HG02884 (cell line): ENCODE measurements around the gene ETV5.

Experiments
- ATAC-seq: cut with Tn5 transposase; IDR thresholded peaks from one replicate; pipeline ENCODE4 v1.9.1; 2021; ENCODE audit warnings: mild to moderate bottlenecking, moderate library complexity; ENCODE audit not compliant: unreplicated experiment

The ETV5 gene

DNA sequence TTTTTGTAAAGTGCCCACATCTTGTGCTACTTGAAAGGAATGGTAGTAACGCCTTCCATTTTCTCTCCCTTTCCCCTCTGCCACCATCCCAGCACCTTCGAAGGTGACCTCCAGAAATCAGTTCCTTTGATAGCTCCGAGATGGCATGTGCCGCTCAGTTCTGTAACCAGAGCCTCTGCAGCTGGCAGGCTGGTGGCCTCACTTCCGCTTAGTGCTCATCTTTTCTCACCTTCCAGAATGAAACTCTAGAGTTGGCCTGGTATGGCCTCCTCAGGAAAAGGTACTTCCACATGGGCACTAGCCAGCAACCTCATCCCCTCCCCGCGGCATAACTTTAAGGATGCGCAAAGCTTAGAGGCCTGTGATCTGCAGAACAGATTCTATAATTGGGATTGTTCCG, 38.8 kb downstream of the ETV5 start:
- ATAC-seq = no peak

DNA sequence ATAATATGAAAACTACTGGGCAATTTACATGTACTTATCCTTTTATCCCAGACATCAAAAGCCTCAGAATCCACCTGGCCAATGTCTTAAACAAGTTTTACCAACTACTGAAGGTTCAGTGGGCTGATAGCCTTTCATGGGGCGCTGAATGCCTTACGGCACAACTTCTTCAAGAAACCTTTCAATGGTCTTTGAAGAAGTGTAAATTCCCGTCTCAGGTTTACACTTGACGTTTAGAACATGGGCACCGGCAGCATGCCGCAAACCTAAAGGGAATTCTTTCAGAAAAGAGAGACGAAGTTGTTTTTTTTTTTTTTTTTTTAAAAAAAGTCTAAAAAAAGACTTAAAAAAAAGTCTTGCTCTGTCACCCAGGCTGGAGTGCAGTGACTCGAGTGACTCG, 39.7 kb downstream of the ETV5 start:
- ATAC-seq = no peak

DNA sequence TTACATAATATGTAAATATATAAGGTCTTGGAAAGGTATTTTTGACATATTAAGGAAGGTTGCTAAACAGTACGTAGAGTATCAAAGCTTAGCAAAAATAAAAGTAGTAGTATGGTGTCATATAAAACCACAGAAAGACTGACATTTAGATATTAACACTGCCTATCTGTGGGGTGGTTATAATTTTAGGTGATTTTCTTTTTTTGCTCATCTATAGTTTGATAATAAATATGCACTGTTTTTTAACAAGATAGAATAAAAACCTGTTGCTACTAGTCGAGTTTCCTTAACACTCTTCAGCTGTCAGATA, 40.7 kb downstream of the ETV5 start:
- ATAC-seq = no peak

DNA sequence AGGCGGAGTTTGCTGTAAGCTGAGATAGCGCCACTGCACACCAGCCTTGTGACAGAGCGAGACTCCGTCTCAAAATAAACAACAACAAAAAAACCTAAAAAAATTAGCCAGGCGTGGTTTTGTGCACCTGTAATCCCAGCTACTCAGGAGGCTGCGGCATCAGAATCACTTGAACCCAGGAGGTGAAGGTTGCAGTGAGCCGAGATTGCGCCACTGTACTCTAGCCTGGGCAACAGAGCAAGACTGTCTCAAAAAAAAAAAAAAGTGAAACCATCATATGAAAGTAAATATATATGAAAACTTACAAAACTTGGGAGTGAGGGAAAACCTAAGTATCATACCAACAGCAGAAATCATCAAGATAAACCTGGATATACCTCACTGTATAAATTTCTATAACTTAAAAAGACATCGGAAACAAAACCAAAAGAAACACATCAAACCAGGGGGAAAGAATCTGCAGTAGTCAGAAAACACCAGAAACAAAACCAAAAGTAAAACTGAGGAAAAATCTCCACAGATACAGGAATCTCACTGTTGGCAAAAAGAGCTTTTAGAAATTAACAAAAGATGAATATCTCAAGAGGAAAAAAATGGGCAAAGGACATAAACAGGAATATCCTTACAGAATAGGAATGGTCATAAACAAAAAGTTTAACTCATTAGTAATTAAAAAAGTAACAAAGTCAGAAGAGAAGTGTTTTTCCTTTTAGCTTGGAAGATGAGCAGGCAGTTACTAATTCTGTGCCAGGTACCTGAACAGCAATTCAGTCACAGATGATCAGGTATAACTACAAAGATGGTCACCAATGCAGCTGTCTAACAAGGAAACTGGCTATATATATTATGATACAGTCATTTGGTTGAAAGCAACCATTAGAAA, 41.3 kb downstream of the ETV5 start:
- ATAC-seq = no peak

- peak; percentile 75 for ATAC-seq
Measured at GRCh38 chr3:186060222-186060621, 48.7 kb downstream of the ETV5 start.

GRCh38 chr3:186059192-186059591, 49.7 kb downstream of the ETV5 start:
- ATAC-seq = no peak

- ATAC-seq = no peak
Measured at GRCh38 chr3:186058225-186058624, 50.7 kb downstream of the ETV5 start.

DNA sequence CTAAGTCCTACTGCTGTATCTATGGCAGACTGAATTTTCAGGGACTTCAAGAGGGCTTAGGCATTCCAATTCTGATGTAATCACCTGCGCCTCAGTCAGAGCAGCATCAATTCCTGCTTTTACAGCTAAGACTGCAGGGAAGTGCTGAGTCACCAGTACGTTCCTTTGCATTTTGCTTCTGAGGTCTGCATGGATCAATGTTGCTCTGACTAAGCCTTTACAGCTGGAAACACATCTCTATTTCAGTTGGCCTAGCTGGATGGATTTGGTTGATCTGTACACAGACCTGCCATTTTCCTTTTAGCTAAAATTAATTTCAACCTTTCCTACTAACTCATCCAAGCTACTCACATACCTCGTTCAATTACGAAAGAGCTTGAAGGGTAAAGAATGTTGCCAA, 51.3 kb downstream of the ETV5 start:
- no peak for ATAC-seq

GRCh38 chr3:186054792-186055352, 54.0 kb downstream of the ETV5 start:
- ATAC-seq = no peak

GRCh38 chr3:186053954-186054791, 54.7 kb downstream of the ETV5 start:
- no peak for ATAC-seq

GRCh38 chr3:186052096-186052840, 56.6 kb downstream of the ETV5 start:
- no peak for ATAC-seq

DNA sequence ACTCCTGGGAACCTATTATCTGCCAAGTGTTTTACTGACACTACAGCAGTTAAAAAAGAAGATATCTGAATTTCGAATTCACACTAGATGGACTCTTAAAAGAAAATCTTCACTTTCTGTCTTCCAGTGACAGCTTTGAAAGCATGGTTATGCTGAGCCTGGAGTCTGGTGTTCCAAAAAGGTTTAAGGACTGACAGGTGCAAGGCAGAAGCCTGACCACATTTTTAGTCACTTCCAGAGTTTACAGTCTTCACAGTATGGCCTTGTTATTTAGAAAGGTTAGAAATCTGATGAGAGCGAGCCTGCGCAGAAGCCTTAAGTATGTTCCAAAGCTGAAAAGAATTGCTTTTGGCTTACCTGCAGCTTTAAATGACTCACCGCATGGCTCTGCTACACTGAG, 59.9 kb downstream of the ETV5 start:
- ATAC-seq = no peak

DNA sequence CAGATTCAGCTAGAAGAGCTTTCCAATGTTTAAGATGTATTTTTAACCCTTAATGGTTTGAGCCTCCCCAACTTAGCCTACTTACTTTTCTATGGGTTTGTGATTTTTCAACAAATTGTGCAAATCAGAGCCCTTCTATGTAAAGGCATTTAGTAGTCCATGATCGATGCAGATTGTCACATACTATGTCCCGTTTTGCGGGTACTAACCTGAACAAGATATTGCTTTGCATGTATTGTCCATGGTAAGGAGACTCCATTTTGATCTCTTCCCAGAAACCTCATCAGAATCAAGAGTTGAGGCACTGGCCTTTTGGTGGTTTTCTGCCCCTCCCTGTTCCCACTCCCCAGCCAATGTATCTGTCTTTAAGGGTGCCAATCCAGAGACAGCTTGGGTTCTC, 60.8 kb downstream of the ETV5 start:
- ATAC-seq = no peak

GRCh38 chr3:186046838-186047237, 62.1 kb downstream of the ETV5 start:
- ATAC-seq = no peak

GRCh38 chr3:186044968-186045367, 63.9 kb downstream of the ETV5 start:
- ATAC-seq = no peak

GRCh38 chr3:186044427-186044826, 64.5 kb downstream of the ETV5 start:
- no peak for ATAC-seq

GRCh38 chr3:186042521-186043202, 66.2 kb downstream of the ETV5 start:
- ATAC-seq = no peak

GRCh38 chr3:186042036-186042435, 66.9 kb downstream of the ETV5 start:
- no peak for ATAC-seq

DNA sequence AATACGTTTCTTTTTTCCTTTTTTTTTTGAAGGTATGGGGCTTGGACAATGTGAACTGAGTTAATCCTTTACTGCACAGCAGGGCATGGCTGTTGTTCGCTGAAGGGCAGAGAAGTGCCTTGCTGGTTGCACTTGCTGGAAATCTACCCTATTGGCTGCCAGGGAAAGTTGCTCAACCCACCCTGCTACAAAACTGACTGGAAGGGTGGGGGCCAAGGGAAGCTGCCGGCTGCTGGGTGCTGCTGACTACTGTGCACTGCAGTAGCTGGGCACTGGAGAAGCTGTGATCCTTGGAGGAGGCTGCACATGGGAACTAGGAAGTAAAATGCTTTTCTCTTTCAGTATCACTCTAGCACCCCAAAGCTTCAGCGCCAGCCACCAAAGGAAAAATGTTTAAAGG, 70.5 kb downstream of the ETV5 start:
- no peak for ATAC-seq

DNA sequence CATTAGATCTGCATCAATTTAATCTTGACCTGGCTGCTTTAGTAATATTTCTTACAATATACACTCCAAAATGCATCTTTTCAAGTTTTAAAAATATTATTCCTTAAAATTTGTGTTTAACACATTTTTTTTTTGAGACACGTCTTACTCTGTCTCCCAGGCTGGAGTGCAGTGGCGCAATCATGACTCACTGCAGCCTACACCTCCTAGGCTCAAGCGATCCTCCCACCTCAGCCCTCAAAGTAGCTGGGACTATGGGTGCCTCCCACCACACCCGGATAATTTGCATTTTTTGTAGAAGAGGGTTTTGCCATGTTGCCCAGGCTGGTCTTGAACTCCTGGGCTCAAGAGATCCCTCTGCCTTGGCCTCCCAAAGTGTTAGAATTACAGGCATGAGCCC, 73.6 kb downstream of the ETV5 start:
- ATAC-seq = no peak

- ATAC-seq = no peak
Measured at GRCh38 chr3:186032321-186032720, 76.6 kb downstream of the ETV5 start.
